Common myeloid progenitor, CD34-positive (primary cell): Measurements from ENCODE around the gene ZNF141.

Source experiments
- CTCF ChIA-PET: fragments of 350-600 bp; sonication (Branson Sonifier 250); formaldehyde crosslinking; loops from one replicate; lab custom pipeline; 2021; ENCODE audit warnings: antibody characterized with exemption; lab: Charles Lee
- POLR2A ChIA-PET: fragments of 350-600 bp; sonication (Branson Sonifier 250); formaldehyde crosslinking; loops from one replicate; lab custom pipeline; 2021; ENCODE audit warnings: antibody characterized with exemption; lab: Charles Lee
- DNase-seq, 3 donors: peaks; one replicate each; pipeline versions ENCODE4 v3.0.0 to v3.0.0-alpha.2; 2013
- H3K27ac ChIP-seq, 2 experiments: 1 replicate in 1 of 2; 2 replicates in 1 of 2; pipeline ENCODE4 v1.7.0; 2013; ENCODE audit warnings: inconsistent platforms in 2 of 2, low read length in 2 of 2, mild to moderate bottlenecking in 2 of 2, low read depth in 1 of 2, moderate library complexity in 1 of 2; ENCODE audit not compliant: severe bottlenecking in 2 of 2, insufficient read depth in 1 of 2, poor library complexity in 1 of 2
- H3K27me3 ChIP-seq, 5 experiments: replicated peaks in 2 of 5; 1 replicate in 3 of 5; 2 replicates in 2 of 5; pipeline versions ENCODE4 v1.6.1 to v1.7.0; 2013; ENCODE audit warnings: low read length in 4 of 5, mild to moderate bottlenecking in 2 of 5, moderate library complexity in 2 of 5, inconsistent platforms in 1 of 5; ENCODE audit not compliant: insufficient read depth in 5 of 5, control insufficient read depth in 4 of 5
- H3K36me3 ChIP-seq, 4 experiments: 1 replicate in 2 of 4; 2 replicates in 2 of 4; pipeline versions ENCODE4 v1.6.1 to v1.7.0; 2013; ENCODE audit warnings: low read length in 3 of 4, control low read depth in 1 of 4, mild to moderate bottlenecking in 1 of 4; ENCODE audit not compliant: control insufficient read depth in 4 of 4, insufficient read depth in 4 of 4
- H3K4me1 ChIP-seq, 4 experiments: 1 replicate in 3 of 4; 2 replicates in 1 of 4; pipeline versions ENCODE4 v1.6.1 to v1.7.1; 2013; ENCODE audit warnings: low read length in 3 of 4, mild to moderate bottlenecking in 3 of 4, control low read depth in 1 of 4, inconsistent platforms in 1 of 4, moderate library complexity in 1 of 4; ENCODE audit not compliant: control insufficient read depth in 4 of 4, insufficient read depth in 4 of 4; ENCODE audit errors: control extremely low read depth in 1 of 4
- H3K4me3 ChIP-seq, 7 experiments: 1 replicate in 4 of 7; 2 replicates in 3 of 7; pipeline versions ENCODE4 v1.5.1 to v1.7.0; 2013; ENCODE audit warnings: mild to moderate bottlenecking in 7 of 7, low read length in 6 of 7, moderate library complexity in 6 of 7, inconsistent platforms in 2 of 7, low read depth in 2 of 7, control low read depth in 1 of 7; ENCODE audit not compliant: insufficient read depth in 4 of 7, control insufficient read depth in 1 of 7; ENCODE audit errors: extremely low read depth in 1 of 7
- H3K9me3 ChIP-seq, 5 experiments: 1 replicate in 4 of 5; 2 replicates in 1 of 5; pipeline versions ENCODE4 v1.6.1 to v1.7.1; 2013; ENCODE audit warnings: low read length in 4 of 5, mild to moderate bottlenecking in 2 of 5, inconsistent platforms in 1 of 5, low read depth in 1 of 5, moderate library complexity in 1 of 5; ENCODE audit not compliant: control insufficient read depth in 4 of 5, insufficient read depth in 2 of 5; ENCODE audit errors: control extremely low read depth in 1 of 5
- WGBS: methylation state at CpG from one replicate; pipeline ENCODE4 v1.1.5; 2013; ENCODE audit not compliant: insufficient coverage; 5-methylcytosine and 5-hydroxymethylcytosine counted together

ZNF141 gene

GRCh38 chr4:306551-306961, 31.1 kb upstream of the ZNF141 start:
- peak; percentile 83 to 97 (median 96) for DNase-seq
- ChIA-PET CTCF (interaction anchor here (1.7 kb wide), 1 partner anchor 367 kb away, joined by 3 read pairs; the partner anchor contains the start of gene ATP5ME), POLR2A (no interaction called here)
- peak overlapping the region in 1 of 7 experiments; percentile 42 for H3K4me3 ChIP-seq
- H3K4me1 ChIP-seq: peaks cover 11 to 36% (median 17%) of the 10 kb centered on the region in 4 experiments
- peaks cover 3 to 52% (median 14%) of the 10 kb centered on the region in 5 experiments for H3K9me3 ChIP-seq
- no peak overlapping the region for H3K27ac ChIP-seq
- peaks cover 0 to 31% (median 6%) of the 10 kb centered on the region in 5 experiments for H3K27me3 ChIP-seq
- WGBS: no CpG with 5 or more reads among the region's 3 CpGs
- H3K36me3 ChIP-seq: no peaks in the 10 kb centered on the region

GRCh38 chr4:309807-310206, 27.8 kb upstream of the ZNF141 start:
- Histone ChIP-seq H3K27ac (no peak overlapping the region), H3K4me1 (peaks cover 11 to 32% (median 17%) of the 10 kb centered on the region in 4 experiments), H3K36me3 (no peaks in the 10 kb centered on the region), H3K27me3 (peaks cover 0 to 21% (median 2%) of the 10 kb centered on the region in 5 experiments), H3K9me3 (peaks cover 0 to 44% (median 5%) of the 10 kb centered on the region in 5 experiments), H3K4me3 (no peak overlapping the region)
- ChIA-PET POLR2A (no interaction called here), CTCF (interaction anchor here (2.0 kb wide), 1 partner anchor 17 kb away, joined by 5 read pairs; no protein-coding TSS in a partner anchor)
- WGBS: no CpG with 5 or more reads among the region's 1 CpG
- peak in 2 of 3 donors; percentile 61 to 70 for DNase-seq

- ChIA-PET CTCF (no interaction called here), POLR2A (no interaction called here)
- Histone ChIP-seq H3K27me3 (peaks cover 0 to 27% (median 0%) of the 10 kb centered on the region in 5 experiments), H3K36me3 (no peaks in the 10 kb centered on the region), H3K27ac (no peak overlapping the region), H3K9me3 (peaks cover 3 to 37% (median 7%) of the 10 kb centered on the region in 5 experiments), H3K4me1 (peaks cover 0 to 4% (median 0%) of the 10 kb centered on the region in 4 experiments), H3K4me3 (no peak overlapping the region)
- WGBS: 83% methylated on average over 1 of the region's 1 CpG
- no peak for DNase-seq
These were observed 23.2 kb upstream of the ZNF141 start for GRCh38 chr4:314296-314903.

GRCh38 chr4:328729-329128, 8.9 kb upstream of the ZNF141 start:
- H3K27ac ChIP-seq: no peak overlapping the region
- POLR2A ChIA-PET: no interaction called here
- CTCF ChIA-PET: interaction anchor here (0.7 kb wide), 1 partner anchor 20 kb away, joined by 3 read pairs; no protein-coding TSS in a partner anchor
- H3K4me3 ChIP-seq: no peak overlapping the region
- no peaks in the 10 kb centered on the region for H3K36me3 ChIP-seq
- peaks cover 2 to 36% (median 12%) of the 10 kb centered on the region in 5 experiments for H3K9me3 ChIP-seq
- 97% methylated on average over 4 of the region's 8 CpGs for WGBS
- DNase-seq: no peak
- H3K27me3 ChIP-seq: no peaks in the 10 kb centered on the region
- H3K4me1 ChIP-seq: no peaks in the 10 kb centered on the region

- Histone ChIP-seq H3K36me3 (peaks cover 0 to 14% (median 6%) of the 10 kb centered on the region in 4 experiments), H3K27ac (no peak overlapping the region), H3K4me3 (no peak overlapping the region), H3K27me3 (peaks cover 0 to 4% (median 0%) of the 10 kb centered on the region in 5 experiments), H3K9me3 (peaks cover 6 to 39% (median 13%) of the 10 kb centered on the region in 5 experiments), H3K4me1 (peaks cover 0 to 26% (median 17%) of the 10 kb centered on the region in 4 experiments)
- ChIA-PET CTCF (no interaction called here), POLR2A (no interaction called here)
- 100% methylated on average over 1 of the region's 2 CpGs for WGBS
- no peak for DNase-seq
These were observed 2.1 kb upstream of the ZNF141 start for GRCh38 chr4:335515-335914.

GRCh38 chr4:336099-336892, 1.3 kb upstream of the ZNF141 start:
- POLR2A ChIA-PET: no interaction called here
- peak overlapping the region in 1 of 2 experiments; percentile 88 for H3K27ac ChIP-seq
- peak overlapping the region; percentile 71 to 94 (median 82) for H3K4me3 ChIP-seq
- peaks cover 0 to 26% (median 17%) of the 10 kb centered on the region in 4 experiments for H3K4me1 ChIP-seq
- DNase-seq: peak in 2 of 3 donors; percentile 31 to 54
- WGBS: 9% methylated on average over 70 of the region's 71 CpGs
- H3K9me3 ChIP-seq: peaks cover 7 to 47% (median 16%) of the 10 kb centered on the region in 5 experiments
- H3K27me3 ChIP-seq: peaks cover 0 to 4% (median 0%) of the 10 kb centered on the region in 5 experiments
- CTCF ChIA-PET: no interaction called here
- peaks cover 0 to 14% (median 9%) of the 10 kb centered on the region in 4 experiments for H3K36me3 ChIP-seq
